Measurements from ENCODE around the gene MARVELD1. TPM values are rescaled to one million over a fixed set of nuclear protein-coding genes. Genes with fewer than 3 reads are reported as not detected.
A peak's percentile ranks its signal among the peaks of the same experiment; 100 is the strongest.

MARVELD1 gene
- total RNA-seq, 2 donors from 2014 or later: 4.3 to 6.5 TPM

GRCh38 chr10:97729014-97729413 is 15.5 kb downstream of the MARVELD1 start:
- peaks cover 6% of the 10 kb centered on the region for H3K4me1 ChIP-seq
- no peaks in the 10 kb centered on the region for H3K36me3 ChIP-seq (replicated peaks in 1 of 2; ENCODE audit: insufficient read depth in 1 of 2, low read depth in 2 of 2)
- DNase-seq (no peak), ATAC-seq (no peak)
- intact Hi-C loops (cut with DNase I): loop anchor here (10.0 kb wide), 1 partner anchor 154 kb away; the partner anchor contains the start of gene ANKRD2
- no peaks in the 10 kb centered on the region for H3K9me3 ChIP-seq
- TF ChIP-seq CTCF (IDR thresholded peaks at IDR 0.05): no peak
- TF ChIP-seq POLR2A (IDR thresholded peaks at IDR 0.05): no peak
- no peak overlapping the region for H3K27ac ChIP-seq
- no peaks in the 10 kb centered on the region for H3K27me3 ChIP-seq
- WGBS, 2 donors: 79% methylated on average over 5 of the region's 5 CpGs
- no peak overlapping the region for H3K4me3 ChIP-seq

- no peaks in the 10 kb centered on the region for H3K36me3 ChIP-seq (replicated peaks in 1 of 2; ENCODE audit: insufficient read depth in 1 of 2, low read depth in 2 of 2)
- 37 to 52% methylated on average over 9 of the region's 9 CpGs for WGBS, 2 donors
- no peak overlapping the region for H3K4me3 ChIP-seq
- peaks cover 6% of the 10 kb centered on the region for H3K4me1 ChIP-seq
- H3K27me3 ChIP-seq: no peaks in the 10 kb centered on the region
- H3K27ac ChIP-seq: no peak overlapping the region
- TF ChIP-seq CTCF (IDR thresholded peaks at IDR 0.05): peak; percentile 59 to 94 (median 88)
- TF ChIP-seq POLR2A (IDR thresholded peaks at IDR 0.05): no peak
- ATAC-seq (peak; percentile 83), DNase-seq (peak; percentile 74 to 82 (median 78))
- no peaks in the 10 kb centered on the region for H3K9me3 ChIP-seq
- intact Hi-C loops (cut with DNase I): no loop called here
These were observed 18.0 kb downstream of the MARVELD1 start for GRCh38 chr10:97731346-97732051.

- no peak overlapping the region for H3K27ac ChIP-seq
- H3K4me3 ChIP-seq: no peak overlapping the region
- no peak for ATAC-seq
- no peak for TF ChIP-seq POLR2A (IDR thresholded peaks at IDR 0.05)
- no peak for TF ChIP-seq CTCF (IDR thresholded peaks at IDR 0.05)
- peaks cover 5% of the 10 kb centered on the region for H3K4me1 ChIP-seq
- H3K27me3 ChIP-seq: no peaks in the 10 kb centered on the region
- intact Hi-C loops (cut with DNase I): no loop called here
- DNase-seq: no peak
- no peaks in the 10 kb centered on the region for H3K9me3 ChIP-seq
- H3K36me3 ChIP-seq (replicated peaks in 1 of 2; ENCODE audit: insufficient read depth in 1 of 2, low read depth in 2 of 2): no peaks in the 10 kb centered on the region
- WGBS, 2 donors: 64 to 65% methylated on average over 4 of the region's 4 CpGs
These were observed 18.5 kb downstream of the MARVELD1 start for GRCh38 chr10:97732052-97732359.

- Histone ChIP-seq H3K27ac (no peak overlapping the region), H3K4me3 (no peak overlapping the region), H3K4me1 (peaks cover 11% of the 10 kb centered on the region), H3K27me3 (no peaks in the 10 kb centered on the region), H3K9me3 (no peaks in the 10 kb centered on the region), H3K36me3 (replicated peaks in 1 of 2; ENCODE audit: insufficient read depth in 1 of 2, low read depth in 2 of 2) (no peaks in the 10 kb centered on the region)
- ATAC-seq: no peak
- intact Hi-C loops (cut with DNase I): no loop called here
- TF ChIP-seq POLR2A (IDR thresholded peaks at IDR 0.05): no peak
- no peak for TF ChIP-seq CTCF (IDR thresholded peaks at IDR 0.05)
- WGBS, 2 donors: 70 to 76% methylated on average over 5 of the region's 5 CpGs
- DNase-seq: no peak
These were observed 19.7 kb downstream of the MARVELD1 start for GRCh38 chr10:97733256-97733655.

- Histone ChIP-seq H3K4me1 (peaks cover 16% of the 10 kb centered on the region), H3K9me3 (no peaks in the 10 kb centered on the region), H3K27ac (no peak overlapping the region), H3K36me3 (replicated peaks in 1 of 2; ENCODE audit: insufficient read depth in 1 of 2, low read depth in 2 of 2) (no peaks in the 10 kb centered on the region), H3K4me3 (no peak overlapping the region), H3K27me3 (no peaks in the 10 kb centered on the region)
- DNase-seq (no peak), ATAC-seq (no peak)
- intact Hi-C loops (cut with DNase I): no loop called here
- 76 to 89% methylated on average over 6 of the region's 6 CpGs for WGBS, 2 donors
- TF ChIP-seq CTCF (IDR thresholded peaks at IDR 0.05): no peak
- no peak for TF ChIP-seq POLR2A (IDR thresholded peaks at IDR 0.05)
These were observed 20.5 kb downstream of the MARVELD1 start for GRCh38 chr10:97734021-97734420.

All from body of pancreas (tissue), 4 donors.